HG02623 (cell line): ENCODE results near the gene AFF1.
A peak's percentile ranks its signal among the peaks of the same experiment; 100 is the strongest.
"Not testable (repeated sequence)": the region's sequence is repeated elsewhere in the genome, so short reads cannot be mapped to it uniquely, and the experiment has no call there.

Experiments used
- ATAC-seq: cut with Tn5 transposase; IDR thresholded peaks from one replicate; pipeline ENCODE4 v1.9.1; 2021; ENCODE audit warnings: moderate library complexity; ENCODE audit not compliant: unreplicated experiment

AFF1 gene

GRCh38 chr4:87031920-87032319 lies 97.1 kb downstream of the AFF1 start:
- no peak for ATAC-seq

GRCh38 chr4:87032884-87033533 lies 98.2 kb downstream of the AFF1 start:
- no peak for ATAC-seq

- no peak for ATAC-seq
Observed at GRCh38 chr4:87033902-87034301, 99.1 kb downstream of the AFF1 start.

GRCh38 chr4:87034527-87034926 lies 99.7 kb downstream of the AFF1 start:
- ATAC-seq: no peak

- no peak for ATAC-seq
Observed at GRCh38 chr4:87035881-87036509, 101.2 kb downstream of the AFF1 start.

GRCh38 chr4:87036713-87037112 lies 101.9 kb downstream of the AFF1 start:
- ATAC-seq: no peak

GRCh38 chr4:87037171-87037570 lies 102.4 kb downstream of the AFF1 start:
- not testable (repeated sequence) for ATAC-seq

- ATAC-seq: no peak
Observed at GRCh38 chr4:87037671-87038334, 103.0 kb downstream of the AFF1 start.

GRCh38 chr4:87038837-87039615 lies 104.2 kb downstream of the AFF1 start:
- ATAC-seq: peak; percentile 43

GRCh38 chr4:87041141-87041540 lies 106.3 kb downstream of the AFF1 start:
- no peak for ATAC-seq

- ATAC-seq: no peak
Observed at GRCh38 chr4:87042221-87042620, 107.4 kb downstream of the AFF1 start.

- ATAC-seq: no peak
Observed at GRCh38 chr4:87042986-87043820, 108.4 kb downstream of the AFF1 start.

GRCh38 chr4:87044511-87045233 lies 109.9 kb downstream of the AFF1 start:
- no peak for ATAC-seq

GRCh38 chr4:87045234-87045558 lies 110.4 kb downstream of the AFF1 start:
- no peak for ATAC-seq

- ATAC-seq: no peak
Observed at GRCh38 chr4:87045659-87046058, 110.8 kb downstream of the AFF1 start.

GRCh38 chr4:87046121-87046551 lies 111.3 kb downstream of the AFF1 start:
- no peak for ATAC-seq

GRCh38 chr4:87047281-87047798 lies 112.5 kb downstream of the AFF1 start:
- ATAC-seq: no peak

- no peak for ATAC-seq
Observed at GRCh38 chr4:87049508-87049907, 114.7 kb downstream of the AFF1 start.

- no peak for ATAC-seq
Observed at GRCh38 chr4:87050596-87050995, 115.8 kb downstream of the AFF1 start.
